Skeletal muscle cell (primary cell): ENCODE data around the gene ALG1.
A peak's percentile ranks its signal among the peaks of the same experiment; 100 is the strongest.
"Not testable (repeated sequence)": the region's sequence is repeated elsewhere in the genome, so short reads cannot be mapped to it uniquely, and the experiment has no call there.

Experiments
- DNase-seq: peaks from one replicate; pipeline ENCODE4 v3.0.0-alpha.2; 2010; ENCODE audit warnings: low read depth
- H3K4me3 ChIP-seq: 2 replicates; pipeline ENCODE4 v1.5.1; 2011; ENCODE audit warnings: low read depth, mild to moderate bottlenecking, control low read depth, low read length, moderate library complexity

The ALG1 gene

DNA sequence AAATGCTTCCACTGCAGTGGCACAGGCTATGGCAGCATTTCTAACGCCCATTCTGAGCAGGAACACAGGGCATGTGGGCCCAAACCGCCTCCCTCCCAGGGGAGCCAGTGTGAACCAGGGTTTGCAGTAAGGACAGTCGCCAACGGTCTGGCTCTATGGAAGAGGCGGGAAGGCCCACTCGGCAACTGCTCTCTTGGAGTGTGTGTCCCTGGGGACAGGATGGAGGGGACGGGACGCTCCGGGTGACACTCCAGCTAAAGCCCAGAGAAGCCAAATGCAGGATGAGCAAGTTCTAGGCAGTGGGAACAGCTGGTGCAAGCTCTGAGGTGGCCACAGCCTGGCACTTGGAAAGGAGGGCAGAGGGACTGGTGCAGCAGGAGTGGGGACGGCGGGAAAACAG is 22.1 kb downstream of the ALG1 start:
- DNase-seq, H3K4me3 ChIP-seq: not testable (repeated sequence)

DNA sequence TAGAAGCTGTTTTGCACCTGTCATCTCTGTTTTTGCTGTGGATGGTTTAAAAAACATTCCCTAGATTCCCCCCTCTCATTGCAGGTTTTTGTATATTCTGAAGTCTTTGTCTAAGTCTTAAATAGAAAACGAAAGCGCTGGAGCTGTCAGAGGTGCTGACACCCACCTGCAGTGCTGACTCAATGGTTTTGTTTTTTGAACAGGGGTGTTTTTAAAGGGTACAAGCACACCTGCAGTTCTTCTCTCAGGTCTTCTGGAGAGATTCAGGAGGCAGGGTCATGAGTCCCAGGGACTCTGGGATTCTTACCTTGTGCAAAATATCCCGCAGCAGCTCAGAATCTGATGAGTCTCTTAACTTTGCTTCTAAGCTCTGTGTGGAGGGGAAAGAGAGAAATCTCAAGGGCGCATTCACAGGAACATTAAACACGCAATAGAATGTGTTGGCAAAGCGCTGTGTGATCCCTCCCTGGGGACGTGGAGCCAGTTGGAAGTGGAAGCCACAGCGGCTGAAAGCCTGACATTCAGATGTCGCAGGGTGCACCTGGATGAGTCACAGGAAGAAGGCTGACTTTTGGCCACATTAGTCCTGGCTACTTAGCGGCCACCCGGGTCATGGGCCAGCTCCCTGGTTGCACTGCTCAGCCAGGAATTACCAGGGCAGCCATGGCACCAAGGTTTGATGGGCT is 23.6 kb downstream of the ALG1 start:
- DNase-seq, H3K4me3 ChIP-seq: not testable (repeated sequence)

DNA sequence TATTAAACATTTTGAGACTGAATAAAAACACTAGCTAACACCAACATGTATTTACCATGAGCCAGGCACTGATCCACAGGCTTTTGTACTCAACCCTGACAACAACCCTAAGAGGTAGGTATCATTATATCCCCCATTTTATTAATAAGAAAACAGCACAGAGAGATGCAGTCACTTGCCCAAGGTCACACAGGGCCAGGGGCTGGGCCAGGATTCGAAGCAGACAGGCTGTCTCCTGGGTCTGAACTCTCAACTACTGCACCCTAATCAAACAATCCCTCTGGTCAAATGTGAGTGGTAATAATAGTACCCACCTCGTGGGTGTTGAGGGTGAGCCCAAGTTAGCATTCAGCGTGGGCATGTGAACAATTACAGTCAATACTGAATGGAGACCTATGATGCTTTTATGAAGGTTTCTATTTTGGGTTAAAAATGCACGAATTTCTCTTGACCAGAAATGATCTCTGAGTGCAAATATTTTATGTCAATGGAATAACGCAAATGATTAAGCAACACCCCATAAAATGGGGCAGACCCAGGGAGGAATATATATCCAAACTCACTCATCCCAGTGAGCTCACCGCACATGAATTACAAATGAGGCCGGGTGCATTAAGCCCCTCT is 24.9 kb downstream of the ALG1 start:
- peak overlapping the region; percentile 66 for H3K4me3 ChIP-seq
- not testable (repeated sequence) for DNase-seq

DNA sequence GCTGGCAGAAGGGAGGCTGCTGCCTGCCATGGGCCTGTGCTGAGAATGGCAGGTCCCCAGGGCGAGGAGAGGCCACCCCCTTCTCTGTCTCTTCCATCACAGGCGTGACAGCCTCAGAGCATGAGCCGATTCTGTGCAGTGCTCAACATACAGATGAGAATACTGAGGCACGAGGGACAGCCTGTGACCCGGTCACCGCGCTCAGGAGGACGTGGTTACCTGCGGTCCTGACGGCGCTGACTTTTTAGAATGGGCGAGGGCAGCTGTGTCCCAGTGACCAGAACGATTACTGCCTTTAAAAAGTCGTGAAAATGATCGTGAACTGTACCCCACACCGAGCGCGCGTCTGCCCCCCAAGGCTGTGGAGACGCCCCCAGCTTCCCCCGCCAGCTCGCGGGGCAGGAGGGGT is 25.4 kb downstream of the ALG1 start:
- H3K4me3 ChIP-seq = peak overlapping the region; percentile 66
- not testable (repeated sequence) for DNase-seq

DNA sequence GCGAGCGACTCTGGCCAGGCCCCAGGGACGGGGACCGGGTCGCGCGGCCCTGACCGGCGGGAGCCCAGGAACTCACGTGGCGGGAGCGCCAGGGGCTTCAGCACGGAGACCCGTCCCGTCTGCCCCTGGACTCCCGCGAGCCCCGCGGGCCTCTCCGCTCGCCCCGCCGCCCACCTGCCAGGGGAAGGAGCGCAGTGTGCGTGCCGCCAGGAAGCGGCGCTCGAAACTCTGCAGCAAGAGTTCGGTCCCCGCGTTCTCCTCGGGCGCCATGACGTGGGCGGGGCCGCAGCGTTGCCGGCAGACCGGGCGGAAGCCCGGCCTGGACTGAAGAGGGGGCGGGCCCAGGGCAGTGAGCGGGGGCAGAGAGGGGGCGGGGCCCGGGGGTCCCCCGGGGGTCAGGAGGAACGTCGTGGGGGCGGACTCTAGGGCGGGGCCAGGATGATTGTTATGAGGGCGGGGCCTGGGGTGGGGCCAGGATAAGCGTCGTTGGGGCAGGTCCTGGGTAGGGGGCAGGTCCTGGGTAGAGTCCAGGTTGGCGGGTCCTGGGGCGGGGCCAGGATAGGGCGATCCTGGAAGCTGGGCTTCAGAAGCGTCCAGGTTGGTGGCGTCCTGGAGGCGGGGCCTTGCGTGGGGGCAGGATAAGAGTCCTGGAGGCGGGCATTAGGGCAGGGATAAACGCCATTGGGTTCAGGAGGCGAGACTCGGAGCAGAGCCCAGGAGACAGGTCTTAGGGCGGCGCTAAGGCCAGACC is 26.0 kb downstream of the ALG1 start, which contains the start of gene EEF2KMT:
Gene EEF2KMT (minus strand): TSS at position 326 of the 751 bp plus-strand sequence. CDS start 56 bp downstream, at position 270.
- H3K4me3 ChIP-seq = peak within 1 kb of the TSS; percentile 66
- DNase-seq = peak; percentile 97

DNA sequence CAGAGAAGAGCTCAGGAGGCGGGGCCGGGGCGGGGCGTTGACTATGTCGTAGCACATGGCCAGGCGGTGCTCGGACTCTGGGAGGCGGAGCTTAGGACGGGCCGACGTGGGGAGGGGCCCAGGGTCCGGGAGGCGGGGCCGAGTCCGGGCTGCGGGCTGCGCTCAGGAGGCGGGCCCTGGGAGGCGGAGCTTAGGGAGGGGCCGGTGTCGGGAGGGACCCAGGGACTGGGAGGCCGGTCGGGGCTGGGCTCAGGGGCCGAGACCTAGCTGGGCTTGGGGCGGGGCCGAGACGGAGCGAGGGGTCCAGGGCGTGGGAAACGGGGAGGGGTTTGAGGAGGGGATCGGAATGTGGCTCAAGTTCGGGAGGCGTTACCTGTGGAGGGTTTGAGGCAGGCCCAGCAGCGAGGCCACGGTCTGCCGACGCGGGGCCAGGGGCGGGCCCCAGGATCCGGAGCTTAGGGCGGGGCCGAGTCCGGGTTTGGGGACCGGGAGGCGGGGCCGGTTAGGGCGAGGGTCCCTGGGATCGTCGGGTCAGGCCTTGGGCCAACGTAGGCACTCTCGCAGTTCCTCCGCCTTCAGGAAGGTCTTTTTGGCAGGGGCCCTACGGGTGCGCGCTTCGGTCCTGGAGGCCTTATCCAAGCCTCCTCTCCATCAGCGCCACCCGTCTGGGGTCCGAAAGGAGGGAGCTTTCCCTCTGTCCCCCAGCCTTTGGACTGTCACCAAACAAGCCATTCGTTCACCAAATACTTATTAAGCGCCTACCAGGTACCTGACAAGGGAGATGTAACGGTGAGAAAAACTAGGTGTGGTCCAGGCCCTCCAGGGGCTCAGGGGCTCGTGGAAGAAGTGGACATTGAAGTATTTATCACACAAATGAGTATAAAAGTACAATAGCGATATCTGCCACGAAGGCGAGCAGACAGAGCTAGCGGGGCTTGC is 26.8 kb downstream of the ALG1 start:
- peak overlapping the region; percentile 66 for H3K4me3 ChIP-seq
- not testable (repeated sequence) for DNase-seq

DNA sequence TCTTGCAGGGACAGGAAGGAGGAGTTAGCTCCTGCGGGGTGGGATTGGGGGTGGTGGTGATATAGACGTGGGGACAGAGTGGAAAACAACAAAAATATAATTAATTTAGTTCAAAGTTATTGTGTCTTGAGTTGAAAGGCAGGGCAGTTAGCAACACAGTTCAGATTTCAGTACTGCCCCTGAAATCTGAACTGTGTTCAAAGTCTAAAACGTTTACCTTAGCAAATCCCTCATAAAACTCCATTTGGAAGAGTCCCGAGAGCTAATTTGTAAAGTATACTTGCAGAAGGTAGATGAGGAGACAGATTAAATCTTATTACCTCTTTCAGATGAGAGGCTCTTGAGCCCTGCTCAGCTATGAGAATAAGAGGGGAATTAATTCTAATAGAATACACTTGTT is 27.5 kb downstream of the ALG1 start:
- not testable (repeated sequence) for DNase-seq, H3K4me3 ChIP-seq

DNA sequence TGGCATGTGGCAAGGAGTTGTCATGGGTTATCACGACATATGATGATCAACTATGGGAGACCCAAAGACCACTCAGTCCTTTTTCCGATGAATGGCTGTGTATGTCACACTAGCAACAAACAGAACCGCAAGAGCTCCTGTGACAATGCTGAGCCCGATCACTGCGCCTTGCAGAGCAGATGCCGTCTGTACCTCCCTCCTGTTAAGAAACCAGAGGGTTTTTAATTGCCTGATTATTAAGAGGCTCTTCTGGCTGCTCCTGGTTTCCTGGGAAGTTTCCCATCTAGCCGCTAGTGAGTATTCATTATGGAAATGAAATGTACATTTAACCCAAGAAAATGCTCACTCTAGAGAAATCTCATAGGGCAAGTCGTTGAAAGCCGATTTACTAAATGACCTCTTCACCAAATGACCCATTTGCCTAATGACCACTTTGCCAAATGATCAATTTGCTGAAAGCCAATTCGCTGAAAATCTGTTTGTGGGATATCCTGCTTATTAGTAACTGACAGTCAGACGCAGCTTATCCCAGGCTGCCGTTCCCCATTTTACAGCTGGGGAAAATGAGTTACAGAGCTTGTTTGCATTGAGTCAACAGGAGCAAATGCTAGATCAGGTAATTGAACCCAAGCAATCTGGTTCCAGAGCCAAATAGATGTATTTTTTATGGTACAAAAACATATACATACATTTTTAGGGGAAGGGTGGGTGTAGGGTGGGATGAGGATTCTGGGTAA is 31.8 kb downstream of the ALG1 start:
- not testable (repeated sequence) for H3K4me3 ChIP-seq, DNase-seq

GRCh38 chr16:5105039-5105438 is 33.4 kb downstream of the ALG1 start:
- not testable (repeated sequence) for DNase-seq, H3K4me3 ChIP-seq

DNA sequence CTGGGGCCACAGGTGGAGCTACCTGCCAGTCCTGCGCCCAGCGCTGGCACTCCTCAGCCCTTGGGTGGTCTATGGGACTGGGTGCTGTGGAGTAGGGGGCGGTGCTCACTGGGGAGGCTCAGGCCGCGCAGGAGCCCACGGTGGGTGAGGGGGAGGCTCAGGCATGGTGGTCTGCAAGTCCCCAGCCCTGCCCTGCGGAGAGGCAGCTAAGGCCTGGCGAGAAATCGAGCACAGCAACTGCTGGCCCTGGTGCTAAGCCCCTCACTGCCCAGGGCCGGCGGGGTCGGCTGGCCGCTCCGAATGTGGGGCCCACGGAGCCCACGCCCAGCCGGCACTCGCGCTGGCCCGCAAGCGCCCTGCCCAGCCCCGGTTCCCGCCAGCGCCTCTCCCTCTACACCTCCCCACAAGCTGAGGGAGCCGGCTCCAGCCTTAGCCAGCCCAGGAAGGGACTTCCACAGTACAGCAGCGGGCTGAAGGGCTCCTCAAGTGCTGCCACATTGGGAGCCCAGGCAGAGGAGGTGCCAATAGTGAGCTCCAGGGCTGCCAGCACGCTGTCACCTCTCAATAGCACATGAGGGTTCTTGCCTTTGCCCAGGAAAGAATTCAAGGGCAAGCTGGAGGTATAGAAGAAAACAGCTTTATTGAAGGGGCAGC is 37.0 kb downstream of the ALG1 start:
- DNase-seq = no peak
- no peak overlapping the region for H3K4me3 ChIP-seq

- not testable (repeated sequence) for H3K4me3 ChIP-seq, DNase-seq
Observed at GRCh38 chr16:5110933-5111332, 39.3 kb downstream of the ALG1 start.

GRCh38 chr16:5116780-5117295 is 45.2 kb downstream of the ALG1 start:
- DNase-seq, H3K4me3 ChIP-seq: not testable (repeated sequence)

DNA sequence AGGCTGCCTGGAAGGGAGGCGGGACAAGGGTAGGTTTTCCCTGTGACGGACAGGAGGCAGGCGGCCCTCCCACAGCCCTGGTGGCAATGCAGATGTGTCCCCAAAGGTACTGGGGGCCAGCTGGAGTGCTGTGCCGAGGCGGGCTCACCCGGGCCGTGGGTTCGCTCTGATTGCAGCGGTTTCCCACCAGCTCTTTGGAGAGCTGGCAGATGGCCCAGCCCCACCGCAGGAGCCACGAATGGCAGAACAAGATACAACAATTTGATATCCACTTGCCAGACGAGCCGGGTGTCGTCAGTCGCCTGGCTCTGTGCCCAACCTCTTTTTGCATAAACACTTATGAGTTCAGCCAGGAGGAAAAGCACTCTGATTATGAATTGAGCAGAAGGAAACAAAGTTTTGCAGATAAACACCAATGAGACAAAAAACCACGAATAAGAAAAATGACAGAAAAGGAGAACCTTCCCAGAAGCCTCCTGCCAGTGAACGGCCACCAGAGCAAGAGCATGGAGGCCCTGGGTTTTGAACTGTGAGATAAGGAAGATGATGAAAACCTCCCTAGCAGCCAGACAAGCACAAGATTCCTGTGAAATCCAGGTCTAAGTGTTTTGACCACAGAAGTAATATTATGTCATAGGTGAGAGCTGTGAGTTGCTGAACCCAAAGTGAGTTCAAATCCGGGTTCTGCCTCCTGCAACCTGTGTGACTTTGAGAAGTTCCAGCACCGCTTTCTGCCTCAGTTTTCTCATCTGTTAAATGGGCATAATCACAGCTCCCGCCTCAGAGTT is 45.9 kb downstream of the ALG1 start:
- DNase-seq, H3K4me3 ChIP-seq: not testable (repeated sequence)

DNA sequence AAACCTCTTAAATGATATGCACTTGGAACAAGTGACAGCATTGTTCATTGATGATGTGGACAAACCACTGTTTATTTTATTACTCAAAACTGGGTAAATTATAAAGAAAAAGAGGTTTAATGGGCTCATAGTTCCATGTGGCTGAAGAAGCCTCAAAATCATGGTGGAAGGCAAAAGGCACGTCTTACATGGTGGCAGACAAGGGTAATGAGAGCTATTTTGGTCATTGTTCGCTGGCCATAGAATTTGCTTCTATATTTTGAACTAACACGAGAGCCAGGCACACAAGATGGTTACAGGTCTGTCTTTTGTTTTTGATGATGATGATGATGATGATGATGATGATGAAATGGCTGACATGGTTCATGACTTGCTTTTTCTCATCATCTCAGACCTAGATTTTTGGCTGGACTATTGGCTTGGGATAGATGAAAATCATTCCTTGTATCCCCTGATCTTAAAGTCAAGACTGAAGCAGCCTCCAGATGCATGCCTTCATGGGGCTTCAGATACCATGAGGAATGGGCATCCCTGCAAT is 59.9 kb downstream of the ALG1 start:
- DNase-seq, H3K4me3 ChIP-seq: not testable (repeated sequence)

DNA sequence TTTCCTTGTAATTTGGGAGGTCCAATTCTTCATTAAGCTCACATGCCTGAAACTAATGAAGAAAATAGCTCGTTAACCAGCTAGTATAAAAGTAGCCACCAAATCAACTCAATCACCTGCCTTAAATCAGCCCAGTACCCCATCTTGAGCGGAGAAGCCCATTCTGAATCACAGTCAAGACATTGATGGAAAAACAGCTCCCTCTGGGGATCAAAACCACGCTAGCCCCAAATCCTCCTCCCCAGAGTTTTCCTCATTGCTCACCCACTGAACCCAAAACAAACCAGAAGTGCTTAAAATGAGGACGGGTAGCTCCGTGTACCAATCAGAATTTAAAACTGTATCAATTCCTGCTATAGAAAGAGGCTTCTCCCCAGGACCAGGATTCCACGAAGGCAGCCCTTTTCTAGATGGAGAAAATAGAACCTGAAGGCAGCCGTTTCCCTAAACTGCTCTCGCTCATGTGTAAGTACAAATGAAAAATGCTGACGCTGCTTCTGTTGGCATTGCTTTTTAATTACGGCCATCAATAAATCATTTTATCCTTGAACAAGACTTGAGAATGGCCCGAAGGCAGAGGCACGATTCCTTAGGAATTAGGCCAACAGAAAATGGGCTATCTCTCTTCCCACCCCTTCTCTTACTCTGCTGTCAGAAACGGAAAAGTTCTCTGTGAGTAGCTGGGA is 61.4 kb downstream of the ALG1 start:
- not testable (repeated sequence) for DNase-seq, H3K4me3 ChIP-seq

GRCh38 chr16:5134739-5135452 is 63.3 kb downstream of the ALG1 start:
- not testable (repeated sequence) for H3K4me3 ChIP-seq, DNase-seq
